Left renal pelvis (tissue), 4 donors: Measurements from ENCODE around the gene UBTF. TPM values are rescaled to one million over a fixed set of nuclear protein-coding genes. Genes with fewer than 3 reads are reported as not detected.

ENCODE experiments used
- DNase-seq, 4 donors: peaks; one replicate each; pipeline ENCODE4 v3.0.0-alpha.2; 2013; ENCODE audit warnings: low read depth in 4 of 4, low spot score in 3 of 4
- polyA plus RNA-seq, 4 donors: library from polyadenylated mRNA; unstranded; fragments of 120-200 nt; gene quantifications; one replicate each; pipeline ENCODE4 v1.2.1, GENCODE V29; 2013; ENCODE audit not compliant: insufficient read length in 4 of 4

UBTF gene
- polyA plus RNA-seq, 4 donors, result 121 to 137 (median 129) TPM

DNA sequence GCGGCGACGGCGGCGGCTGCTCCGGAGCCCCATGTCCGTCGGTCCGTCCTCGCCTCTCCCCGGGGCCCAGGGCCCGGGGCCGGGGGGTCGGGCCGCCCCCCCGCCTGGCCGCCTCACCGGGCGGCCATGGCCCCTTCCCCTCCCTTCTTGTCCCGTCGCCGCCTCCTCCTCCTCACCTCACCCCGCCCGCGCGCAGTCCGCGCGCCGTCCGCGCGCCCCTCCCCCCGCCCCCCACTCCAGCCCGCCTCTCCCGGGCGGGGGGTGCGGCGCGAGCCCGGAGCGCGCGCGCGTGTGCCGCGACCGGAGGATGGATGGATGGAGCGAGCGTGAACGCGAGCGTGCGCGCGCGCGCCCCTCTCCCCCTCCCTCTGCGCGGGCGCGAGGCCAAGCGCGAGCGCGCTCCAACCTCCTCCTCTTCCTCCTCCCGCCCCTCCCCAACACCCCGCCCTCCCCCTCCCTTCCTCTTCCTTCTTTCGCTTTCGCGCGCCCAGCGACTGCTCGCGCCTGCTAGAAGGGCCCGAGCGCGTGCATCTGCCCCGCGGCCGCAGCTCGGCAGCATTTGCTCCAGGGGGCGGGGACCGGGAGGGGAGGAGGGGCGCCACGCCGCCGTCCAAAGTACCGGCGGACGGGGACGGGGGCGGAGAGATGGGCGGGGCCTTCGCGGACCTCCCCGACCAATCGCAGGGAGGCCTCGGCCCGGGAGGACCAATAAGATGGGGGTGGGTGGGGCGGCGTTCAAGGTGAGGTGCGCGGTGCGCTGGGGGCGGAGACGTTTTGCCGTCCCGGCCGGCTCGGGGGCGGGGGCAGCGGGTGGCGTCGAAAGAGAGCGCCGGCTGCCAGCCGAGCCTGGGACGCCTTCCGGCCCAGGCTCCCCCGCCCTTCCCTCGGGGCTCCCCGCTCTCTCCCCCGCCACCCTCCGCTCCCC lies 19.7 kb downstream of the UBTF start, which contains the start of gene ATXN7L3:
ATXN7L3 (minus strand) TSS at position 332 of the 925 bp plus-strand sequence. CDS start 1,814 bp downstream, outside the sequence.
- DNase-seq, result peak; percentile 92 to 95 (median 95)

DNA sequence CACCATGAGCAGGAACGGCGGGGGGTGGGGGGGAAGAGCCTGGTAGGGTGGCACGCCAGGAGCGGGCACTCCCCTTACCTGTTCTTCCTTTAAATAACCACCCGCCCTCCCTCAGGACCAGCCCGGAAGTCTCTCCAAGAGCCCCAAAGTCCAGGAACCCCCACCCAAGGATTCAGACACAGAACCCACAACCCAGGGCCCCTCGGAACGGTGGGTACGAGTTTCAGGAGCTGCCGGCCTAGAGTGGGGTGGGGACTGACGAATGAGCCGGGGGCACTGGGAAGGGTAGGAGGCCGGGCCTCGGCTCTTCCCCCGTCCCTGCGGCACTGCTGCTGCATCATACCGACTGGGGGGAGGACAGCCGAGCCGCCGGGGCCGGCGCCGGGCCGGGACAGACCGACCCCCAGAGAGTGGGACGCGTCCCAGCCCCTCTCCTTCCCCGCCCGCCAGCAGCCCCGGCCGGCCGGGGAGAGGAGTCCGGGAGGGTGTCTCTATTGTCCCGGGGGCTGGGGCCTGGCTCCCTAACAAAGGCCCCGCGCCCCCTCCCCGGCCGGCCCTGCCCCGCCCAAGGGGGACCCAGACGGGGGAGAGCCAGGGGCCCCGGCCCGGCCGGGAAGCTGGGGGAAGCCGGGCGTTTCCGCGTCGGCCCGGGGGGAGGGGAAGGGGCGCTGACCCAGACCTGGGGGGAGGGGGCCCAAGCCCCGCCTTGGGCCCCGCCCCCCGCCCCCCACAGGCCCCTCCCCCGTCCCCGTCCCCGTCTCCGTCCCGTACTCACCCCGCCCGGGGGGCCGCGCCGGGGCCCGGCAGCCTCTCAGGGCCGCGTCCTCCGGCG lies 20.5 kb downstream of the UBTF start:
- peak in 1 of 4 donors; percentile 50 for DNase-seq

- no peak for DNase-seq
Observed at GRCh38 chr17:44197980-44198720, 21.3 kb downstream of the UBTF start.

GRCh38 chr17:44197107-44197506 lies 22.4 kb downstream of the UBTF start:
- DNase-seq, result no peak

DNA sequence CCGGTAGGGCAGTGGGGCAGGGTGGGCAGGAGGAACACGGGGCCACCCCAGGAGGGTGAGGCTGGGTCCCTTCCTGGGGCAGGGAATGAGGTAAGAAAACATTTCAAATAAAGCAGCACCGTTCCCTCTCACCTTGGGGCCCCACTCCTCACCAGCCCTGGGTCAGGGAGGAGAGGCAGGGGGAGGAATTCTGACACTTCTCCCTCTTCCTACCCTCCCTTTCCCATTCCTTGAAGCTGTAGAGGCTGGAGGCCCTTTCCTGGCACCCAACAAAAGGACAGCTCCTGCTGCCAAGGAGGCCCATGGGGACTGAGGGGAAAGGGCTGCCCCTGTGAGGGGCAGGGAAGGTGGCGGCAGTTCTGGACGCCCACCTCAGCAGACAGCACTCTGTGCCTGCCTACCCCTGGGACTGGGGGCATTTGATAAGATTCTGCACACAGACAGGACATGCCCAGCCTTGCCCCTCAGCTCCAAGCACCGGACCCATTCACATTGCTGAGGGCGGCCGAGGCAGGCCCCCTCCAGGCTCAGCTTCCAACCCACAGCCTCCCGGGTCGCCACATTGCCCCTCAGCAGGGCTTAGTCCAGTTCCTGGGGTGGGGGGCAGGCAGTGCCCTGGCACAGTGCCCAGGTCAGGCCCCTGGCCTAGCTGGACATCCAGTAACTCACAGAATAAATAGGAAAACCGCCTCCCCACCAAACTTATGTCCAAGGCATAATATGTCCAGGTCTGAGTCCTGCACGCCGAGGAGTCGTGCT lies 26.0 kb downstream of the UBTF start:
- DNase-seq, result no peak

GRCh38 chr17:44192750-44193149 lies 26.7 kb downstream of the UBTF start:
- no peak for DNase-seq

DNA sequence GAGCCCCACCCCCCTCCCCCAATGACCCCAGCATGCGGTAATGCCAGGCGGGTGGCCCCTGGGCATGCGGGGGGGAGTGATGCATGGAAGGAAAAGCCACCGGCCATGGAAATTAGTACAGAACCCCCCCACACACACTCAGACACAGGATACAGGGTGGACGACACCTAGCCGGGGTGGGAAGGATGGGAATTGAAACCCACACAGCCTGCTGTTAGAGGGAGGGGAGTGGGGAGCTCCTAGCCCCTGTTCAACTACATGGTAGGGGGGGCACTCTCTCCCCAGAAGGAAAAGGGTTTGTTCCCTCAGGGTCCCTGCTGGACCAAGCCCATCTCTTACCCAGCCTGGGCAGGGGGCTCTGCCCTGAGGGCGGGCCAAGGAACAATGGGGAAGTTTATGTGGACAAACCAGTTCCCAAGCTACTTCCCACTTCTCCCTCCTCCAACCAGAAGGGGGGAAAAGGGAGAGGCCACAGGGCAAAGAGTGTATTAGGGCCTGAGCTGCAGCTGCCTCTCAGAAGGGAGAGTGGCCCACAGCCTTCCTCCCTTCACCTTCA lies 27.5 kb downstream of the UBTF start:
- DNase-seq, result no peak

GRCh38 chr17:44191369-44191768 lies 28.1 kb downstream of the UBTF start:
- DNase-seq, result no peak

DNA sequence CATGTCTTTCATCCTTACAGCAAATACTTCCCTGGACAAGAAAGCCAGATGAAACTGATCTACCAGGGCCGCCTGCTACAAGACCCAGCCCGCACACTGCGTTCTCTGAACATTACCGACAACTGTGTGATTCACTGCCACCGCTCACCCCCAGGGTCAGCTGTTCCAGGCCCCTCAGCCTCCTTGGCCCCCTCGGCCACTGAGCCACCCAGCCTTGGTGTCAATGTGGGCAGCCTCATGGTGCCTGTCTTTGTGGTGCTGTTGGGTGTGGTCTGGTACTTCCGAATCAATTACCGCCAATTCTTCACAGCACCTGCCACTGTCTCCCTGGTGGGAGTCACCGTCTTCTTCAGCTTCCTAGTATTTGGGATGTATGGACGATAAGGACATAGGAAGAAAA lies 29.0 kb downstream of the UBTF start:
- DNase-seq, result no peak

- DNase-seq, result no peak
Observed at GRCh38 chr17:44188576-44189403, 30.7 kb downstream of the UBTF start.

GRCh38 chr17:44187131-44187899 lies 32.2 kb downstream of the UBTF start:
- DNase-seq, result no peak

DNA sequence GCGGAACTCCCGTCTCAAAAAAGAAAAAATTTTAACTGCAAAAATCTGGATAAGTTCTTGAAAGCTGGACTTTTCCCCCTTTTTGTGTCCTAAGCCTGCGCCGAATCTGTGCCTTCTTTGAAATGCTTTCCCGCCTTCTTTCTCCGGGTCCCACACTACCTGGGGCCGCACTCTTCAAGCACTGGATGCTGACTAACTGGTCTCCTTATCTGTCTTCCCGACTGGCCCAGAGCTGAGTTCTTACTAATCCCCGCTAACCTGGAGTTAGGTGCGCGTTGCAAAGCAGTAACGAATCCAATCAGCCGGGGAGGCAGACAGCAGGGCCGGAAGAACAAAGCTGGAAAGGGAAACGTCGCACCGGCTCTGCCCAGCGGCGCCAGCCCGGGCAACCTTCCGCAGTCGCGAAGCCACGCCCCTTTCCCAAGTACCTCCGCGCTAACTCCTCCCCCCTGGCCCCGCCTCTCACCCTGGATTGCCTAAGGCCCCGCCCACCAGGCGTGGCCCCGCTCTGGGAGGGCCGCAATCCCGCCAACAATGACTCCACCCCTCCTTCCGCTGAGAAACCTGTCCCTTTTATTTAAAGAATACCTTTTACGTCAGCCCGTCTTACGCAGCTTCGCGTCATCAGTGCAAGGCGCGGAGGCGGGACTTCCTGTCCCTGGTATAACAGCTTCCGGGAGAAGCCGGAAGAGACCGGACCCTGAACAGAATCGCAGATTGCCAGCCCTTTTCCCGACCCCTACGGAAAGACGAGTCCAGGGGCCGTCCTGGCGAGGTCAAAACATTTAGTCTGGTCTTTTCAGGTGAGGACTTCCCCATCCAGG lies 33.0 kb downstream of the UBTF start, which contains the start of gene TMUB2:
TMUB2 (plus strand) TSS at position 666 of the 824 bp plus-strand sequence. CDS start 737 bp downstream, outside the sequence.
- DNase-seq, result peak; percentile 97 to 99 (median 98)

DNA sequence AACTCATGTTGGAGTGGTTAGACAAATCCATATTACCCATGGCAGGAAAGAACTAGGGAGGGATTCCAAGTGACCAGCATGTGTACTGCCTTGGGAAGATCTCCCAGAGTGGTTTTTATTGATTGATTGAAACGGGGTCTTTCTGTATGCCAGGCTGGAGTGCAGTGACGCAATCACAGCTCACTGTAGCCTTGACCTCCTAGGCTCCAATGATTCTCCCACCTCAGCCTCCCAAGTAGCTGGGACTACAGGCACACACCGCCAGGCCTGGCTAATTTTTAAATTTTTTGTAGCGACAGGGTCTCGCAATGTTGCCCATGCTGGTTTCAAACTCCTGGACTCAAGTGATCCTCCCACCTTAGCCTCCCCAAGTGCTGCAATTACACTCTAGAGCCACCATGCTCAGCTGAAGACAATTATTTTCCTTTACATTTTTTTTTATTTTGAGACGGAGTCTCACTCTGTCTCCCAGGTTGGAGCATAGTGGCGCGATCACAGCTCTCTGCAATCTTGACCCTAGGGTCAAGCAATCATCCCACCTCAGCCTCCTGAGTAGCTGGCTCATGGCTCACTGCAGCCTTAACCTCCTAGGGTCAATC lies 35.2 kb downstream of the UBTF start:
- no peak for DNase-seq

GRCh38 chr17:44183024-44183423 lies 36.5 kb downstream of the UBTF start:
- no peak for DNase-seq

DNA sequence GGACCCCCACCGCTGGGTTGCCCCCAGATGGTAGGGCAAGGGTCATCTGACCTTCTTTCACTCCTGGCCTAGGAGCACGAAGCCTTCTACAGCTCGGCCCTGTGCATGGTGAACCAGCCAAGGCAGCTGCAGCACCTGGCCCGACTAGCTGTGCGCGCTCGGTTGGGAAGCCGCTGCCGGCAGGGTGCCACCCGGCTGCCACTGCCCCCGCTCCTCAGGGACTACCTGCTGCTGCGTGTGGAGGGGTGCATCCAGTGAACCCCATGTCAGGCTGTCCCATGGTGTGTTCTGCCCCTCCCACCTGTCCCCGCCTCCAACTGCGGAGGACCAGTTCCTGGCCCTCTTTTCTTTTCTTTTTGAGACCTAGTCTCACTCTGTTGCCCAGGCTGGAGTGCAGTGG lies 41.3 kb downstream of the UBTF start:
- no peak for DNase-seq

GRCh38 chr17:44177640-44178039 lies 41.8 kb downstream of the UBTF start:
- DNase-seq, result no peak
